ENCODE results near the gene SPEF1.

DNA sequence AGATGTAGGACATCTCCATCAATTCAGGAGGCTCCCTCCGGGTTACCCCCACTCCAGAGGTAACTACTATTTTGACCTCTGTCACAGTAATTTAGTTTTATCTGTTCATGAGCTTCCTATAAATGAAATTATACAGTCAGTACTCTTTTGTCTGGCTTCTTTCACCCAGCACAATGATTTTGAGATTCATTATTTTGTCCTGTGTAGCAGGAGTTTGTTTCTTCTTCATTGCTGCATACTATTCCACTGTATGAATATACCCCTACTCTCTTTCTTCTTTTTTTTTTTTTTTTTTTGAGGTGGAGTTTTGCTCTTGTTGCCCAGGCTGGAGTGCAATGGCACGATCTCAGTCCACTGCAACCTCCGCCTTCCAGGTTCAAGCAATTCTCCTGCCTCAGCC, 27.3 kb upstream of the SPEF1 start:
- TF ChIP-seq POLR2A (IDR thresholded peaks at IDR 0.05) = no peak
- TF ChIP-seq, protein P1, sequence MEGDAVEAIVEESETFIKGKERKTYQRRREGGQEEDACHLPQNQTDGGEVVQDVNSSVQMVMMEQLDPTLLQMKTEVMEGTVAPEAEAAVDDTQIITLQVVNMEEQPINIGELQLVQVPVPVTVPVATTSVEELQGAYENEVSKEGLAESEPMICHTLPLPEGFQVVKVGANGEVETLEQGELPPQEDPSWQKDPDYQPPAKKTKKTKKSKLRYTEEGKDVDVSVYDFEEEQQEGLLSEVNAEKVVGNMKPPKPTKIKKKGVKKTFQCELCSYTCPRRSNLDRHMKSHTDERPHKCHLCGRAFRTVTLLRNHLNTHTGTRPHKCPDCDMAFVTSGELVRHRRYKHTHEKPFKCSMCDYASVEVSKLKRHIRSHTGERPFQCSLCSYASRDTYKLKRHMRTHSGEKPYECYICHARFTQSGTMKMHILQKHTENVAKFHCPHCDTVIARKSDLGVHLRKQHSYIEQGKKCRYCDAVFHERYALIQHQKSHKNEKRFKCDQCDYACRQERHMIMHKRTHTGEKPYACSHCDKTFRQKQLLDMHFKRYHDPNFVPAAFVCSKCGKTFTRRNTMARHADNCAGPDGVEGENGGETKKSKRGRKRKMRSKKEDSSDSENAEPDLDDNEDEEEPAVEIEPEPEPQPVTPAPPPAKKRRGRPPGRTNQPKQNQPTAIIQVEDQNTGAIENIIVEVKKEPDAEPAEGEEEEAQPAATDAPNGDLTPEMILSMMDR (IDR thresholded peaks at IDR 0.05) = no peak
- TF ChIP-seq EP300 (IDR thresholded peaks at IDR 0.05) = no peak
